GM12878 (cell line): ENCODE results near the gene MGAT5. TPM values are rescaled to one million over a fixed set of nuclear protein-coding genes. Genes with fewer than 3 reads are reported as not detected.
A peak's percentile ranks its signal among the peaks of the same experiment; 100 is the strongest.

Experiments
- BCLAF1 ChIP-seq: fragments of 450-650 bp; IDR thresholded peaks from 2 replicates; pipeline ENCODE4 v1.6.1; 2017; ENCODE audit warnings: antibody characterized with exemption, mild to moderate bottlenecking, moderate library complexity
- CBFB ChIP-seq: IDR thresholded peaks from 2 replicates; pipeline ENCODE4 v1.6.1; 2016; ENCODE audit warnings: antibody characterized with exemption, low read depth
- CHD4 ChIP-seq: fragments of 200-600 bp; sonication (generic); IDR thresholded peaks from 2 replicates; pipeline ENCODE4 v1.6.1; 2016; ENCODE audit warnings: mild to moderate bottlenecking
- CTCF ChIP-seq, 3 experiments: IDR thresholded peaks in 2 of 3; conservative IDR thresholded peaks in 1 of 3; 2 replicates each; pipeline ENCODE4 v1.5.1; 2011; ENCODE audit warnings: low read depth in 3 of 3, low read length in 3 of 3, mild to moderate bottlenecking in 3 of 3, control low read depth in 2 of 3, moderate library complexity in 2 of 3, inconsistent platforms in 1 of 3, mixed read lengths in 1 of 3; ENCODE audit not compliant: control insufficient read depth in 2 of 3, insufficient read depth in 1 of 3; ENCODE audit errors: extremely low read depth in 1 of 3
- ELK1 ChIP-seq: IDR thresholded peaks from 2 replicates; pipeline ENCODE4 v1.6.1; 2012; ENCODE audit warnings: low read depth, low read length, improper control_type of control experiment
- HDGF ChIP-seq: fragments of 450-650 bp; IDR thresholded peaks from 2 replicates; pipeline ENCODE4 v1.6.1; 2016; ENCODE audit warnings: antibody characterized with exemption
- IKZF1 ChIP-seq: fragments of 450-650 bp; conservative IDR thresholded peaks from 2 replicates; pipeline ENCODE4 v1.6.1; 2017; ENCODE audit warnings: antibody characterized with exemption, mild to moderate bottlenecking
- IRF5 ChIP-seq: fragments of 450-650 bp; IDR thresholded peaks from 2 replicates; pipeline ENCODE4 v1.6.1; 2017; ENCODE audit warnings: borderline replicate concordance
- KAT2A ChIP-seq: conservative IDR thresholded peaks from 2 replicates; pipeline ENCODE4 v1.6.1; 2011; ENCODE audit warnings: low read depth, low read length; ENCODE audit not compliant: control insufficient read depth
- MEF2B ChIP-seq: fragments of 450-650 bp; IDR thresholded peaks from 2 replicates; pipeline ENCODE4 v1.6.1; 2018; ENCODE audit warnings: mild to moderate bottlenecking, moderate library complexity; ENCODE audit not compliant: partially characterized antibody, poor library complexity, severe bottlenecking
- MXI1 ChIP-seq: fragments of 150-350 bp; IDR thresholded peaks from 2 replicates; pipeline ENCODE4 v1.6.1; 2011; ENCODE audit warnings: low read depth, mild to moderate bottlenecking, inconsistent platforms, low read length, improper control_type of control experiment
- MYC ChIP-seq: IDR thresholded peaks from 2 replicates; pipeline ENCODE4 v1.6.1; 2011; ENCODE audit warnings: mild to moderate bottlenecking, low read length, moderate library complexity, inconsistent platforms; ENCODE audit not compliant: insufficient read depth, insufficient replicate concordance, insufficient read length, severe bottlenecking
- NFYA ChIP-seq: IDR thresholded peaks from 2 replicates; pipeline ENCODE4 v1.6.1; 2011; ENCODE audit warnings: low read depth, mild to moderate bottlenecking, low read length, improper control_type of control experiment, borderline replicate concordance
- NR2F1 ChIP-seq: fragments of 450-650 bp; conservative IDR thresholded peaks from 2 replicates; pipeline ENCODE4 v1.6.1; 2017; ENCODE audit warnings: mild to moderate bottlenecking
- RAD21 ChIP-seq: IDR thresholded peaks from 2 replicates; pipeline ENCODE4 v1.6.1; 2011; ENCODE audit warnings: mild to moderate bottlenecking, low read depth, low read length, moderate library complexity; ENCODE audit not compliant: insufficient read depth
- RAD51 ChIP-seq: fragments of 450-650 bp; IDR thresholded peaks from 2 replicates; pipeline ENCODE4 v1.6.1; 2016; ENCODE audit warnings: moderate library complexity, mild to moderate bottlenecking, inconsistent platforms
- RCOR1 ChIP-seq: conservative IDR thresholded peaks from 2 replicates; pipeline ENCODE4 v1.6.1; 2012; ENCODE audit warnings: low read depth, low read length, improper control_type of control experiment
- RELA ChIP-seq: fragments of 450-650 bp; IDR thresholded peaks from 2 replicates; pipeline ENCODE4 v1.8.0; 2014; ENCODE audit warnings: borderline replicate concordance; ENCODE audit not compliant: partially characterized antibody
- SPI1 ChIP-seq: IDR thresholded peaks from 2 replicates; pipeline ENCODE4 v1.6.1; 2011; ENCODE audit warnings: low read depth, mild to moderate bottlenecking, low read length, moderate library complexity, borderline replicate concordance; ENCODE audit not compliant: insufficient read depth
- SREBF1 ChIP-seq: IDR thresholded peaks from 2 replicates; pipeline ENCODE4 v1.6.1; 2012; ENCODE audit warnings: mild to moderate bottlenecking, low read length
- SUZ12 ChIP-seq: fragments of 200-600 bp; sonication (generic); IDR thresholded peaks from one replicate; pipeline ENCODE4 v1.6.1; 2018; ENCODE audit warnings: antibody characterized with exemption, mild to moderate bottlenecking; ENCODE audit not compliant: unreplicated experiment
- TCF7 ChIP-seq: IDR thresholded peaks from 2 replicates; pipeline ENCODE4 v1.6.1; 2014; ENCODE audit warnings: antibody characterized with exemption, borderline replicate concordance
- WRNIP1 ChIP-seq: IDR thresholded peaks from 2 replicates; pipeline ENCODE4 v1.6.1; 2011; ENCODE audit warnings: low read depth, low read length, improper control_type of control experiment, borderline replicate concordance
- ZNF274 ChIP-seq: IDR thresholded peaks from one replicate; pipeline ENCODE4 v1.8.0; 2011; ENCODE audit not compliant: insufficient read length, insufficient read depth
- ZSCAN29 ChIP-seq: fragments of 450-650 bp; IDR thresholded peaks from 2 replicates; pipeline ENCODE4 v1.6.1; 2017; ENCODE audit warnings: mild to moderate bottlenecking, moderate library complexity
- ZZZ3 ChIP-seq: IDR thresholded peaks from 2 replicates; pipeline ENCODE4 v1.6.1; 2011; ENCODE audit warnings: low read depth; ENCODE audit not compliant: control insufficient read depth, insufficient read length
- polyA plus RNA-seq, 11 experiments: library from polyadenylated mRNA; depleted of rRNA in 4 of 11; unstranded in 6 of 11; stranded (reverse) in 5 of 11; fragments of >200 nt; fragmentation: Nextera tagmentation in 4 of 11; fragmentation: Illumina TruSeq in 1 of 11; extraction: Ambion mirVana in 4 of 11; extraction: Trizol in 1 of 11; gene quantifications; 1 replicate in 1 of 11; 2 replicates in 10 of 11; pipeline versions ENCODE4 v1.2.1 to v1.2.3, GENCODE V29; 2011 to 2016; ENCODE audit warnings: inconsistent platforms in 2 of 11, missing spikeins in 2 of 11, low read depth in 1 of 11
- total RNA-seq, 4 experiments: library from RNA; depleted of rRNA in 3 of 4; stranded (reverse); fragments of >200 nt in 3 of 4; fragmentation: Illumina TruSeq in 1 of 4; extraction: Trizol in 1 of 4; gene quantifications; 2 replicates each; pipeline versions ENCODE4 v1.2.1 to v1.2.3, GENCODE V29; 2013 to 2021

Gene MGAT5
- total and polyA plus RNA-seq, 10 of the 15 experiments (the other 5 are each of a cell fraction or from before 2014, with no cell fraction given), result 4.9 to 104 (median 36.2) TPM

GRCh38 chr2:134391751-134392160 lies 137.9 kb downstream of the MGAT5 start (continued):
- TF ChIP-seq MYC (no peak), CBFB (peak; percentile 72; the same call in 1 of the 2 replicates), RELA (no peak), KAT2A (no peak), SREBF1 (no peak), IRF5 (no peak), SUZ12 (no peak), MXI1 (no peak), ZSCAN29 (no peak), IKZF1 (peak; percentile 48), NFYA (no peak), RCOR1 (no peak), ZZZ3 (no peak), NR2F1 (peak; percentile 81), ELK1 (no peak), ZNF274 (no peak), CTCF (IDR thresholded peaks at IDR 0.05 in 2 of 3, conservative IDR thresholded peaks at IDR 0.05 in 1 of 3; ENCODE audit: control insufficient read depth in 2 of 3, extremely low read depth in 1 of 3, insufficient read depth in 1 of 3, low read depth in 3 of 3, low read length in 3 of 3) (no peak), SPI1 (no peak), HDGF (no peak), BCLAF1 (no peak), MEF2B (peak; percentile 38), CHD4 (no peak), RAD21 (no peak), WRNIP1 (no peak), TCF7 (0 out of 2 replicates have a peak, but pooled peaks have one; percentile 36), RAD51 (no peak)
